DND-41 (cell line): ENCODE data around the gene LRTM2.
A peak's percentile ranks its signal among the peaks of the same experiment; 100 is the strongest.

Experiments used
- ATAC-seq: fragments of 200-7000 bp; cut with Tn5 transposase; 3 replicates; pipeline ENCODE4 v1.9.1; 2021; ENCODE audit warnings: low read depth; ENCODE audit not compliant: insufficient read depth
- DNase-seq: peaks from one replicate; pipeline ENCODE4 v3.0.0-alpha.2; 2020
- H2AFZ ChIP-seq: 2 replicates; pipeline ENCODE4 v1.6.0; 2012; ENCODE audit warnings: low read depth, low read length
- H3K27ac ChIP-seq: 2 replicates; pipeline ENCODE4 v1.5.1; 2012; ENCODE audit warnings: low read length, inconsistent platforms
- H3K27me3 ChIP-seq: fragments of 200-600 bp; sonication (generic); 2 replicates; pipeline ENCODE4 v1.6.0; 2012; ENCODE audit warnings: low read length, mild to moderate bottlenecking, inconsistent platforms; ENCODE audit not compliant: insufficient read depth, poor library complexity
- H3K36me3 ChIP-seq: 2 replicates; pipeline ENCODE4 v1.5.1; 2012; ENCODE audit warnings: low read length, inconsistent platforms; ENCODE audit not compliant: insufficient read depth
- H3K4me1 ChIP-seq: 2 replicates; pipeline ENCODE4 v1.5.1; 2012; ENCODE audit warnings: mild to moderate bottlenecking, low read length; ENCODE audit not compliant: insufficient read depth
- H3K4me2 ChIP-seq: 2 replicates; pipeline ENCODE4 v1.6.0; 2012; ENCODE audit warnings: mild to moderate bottlenecking, moderate library complexity, low read length, inconsistent platforms; ENCODE audit not compliant: insufficient read depth
- H3K4me3 ChIP-seq, 2 experiments: fragments of 200-600 bp in 1 of 2; shearing (Covaris generic) in 1 of 2; 2 replicates each; pipeline ENCODE4 v1.5.1; 2012 to 2016; ENCODE audit warnings: inconsistent platforms in 2 of 2, low read length in 2 of 2, mild to moderate bottlenecking in 2 of 2, low read depth in 1 of 2, moderate library complexity in 1 of 2
- H3K79me2 ChIP-seq: 2 replicates; pipeline ENCODE4 v1.6.0; 2012; ENCODE audit warnings: low read length, inconsistent platforms; ENCODE audit not compliant: insufficient read depth
- H3K9ac ChIP-seq: 2 replicates; pipeline ENCODE4 v1.6.0; 2012; ENCODE audit warnings: low read depth, mild to moderate bottlenecking, inconsistent platforms, low read length, moderate library complexity
- H3K9me3 ChIP-seq: 2 replicates; pipeline ENCODE4 v1.5.1; 2012; ENCODE audit warnings: low read length, moderate library complexity, mild to moderate bottlenecking, inconsistent platforms; ENCODE audit not compliant: insufficient read depth, severe bottlenecking
- H4K20me1 ChIP-seq: 2 replicates; pipeline ENCODE4 v1.6.0; 2012; ENCODE audit warnings: low read length; ENCODE audit not compliant: insufficient read depth
- CTCF ChIP-seq: IDR thresholded peaks from 2 replicates; pipeline ENCODE4 v1.5.1; 2012; ENCODE audit warnings: borderline replicate concordance, low read length, moderate library complexity, mild to moderate bottlenecking; ENCODE audit not compliant: poor library complexity, severe bottlenecking; ENCODE audit errors: extremely low read depth
- EZH2 ChIP-seq: IDR thresholded peaks from 3 replicates; pipeline ENCODE4 v1.6.1; 2012; ENCODE audit warnings: borderline replicate concordance, low read depth, mild to moderate bottlenecking, moderate library complexity, low read length, inconsistent platforms; ENCODE audit not compliant: severe bottlenecking

Gene LRTM2

DNA sequence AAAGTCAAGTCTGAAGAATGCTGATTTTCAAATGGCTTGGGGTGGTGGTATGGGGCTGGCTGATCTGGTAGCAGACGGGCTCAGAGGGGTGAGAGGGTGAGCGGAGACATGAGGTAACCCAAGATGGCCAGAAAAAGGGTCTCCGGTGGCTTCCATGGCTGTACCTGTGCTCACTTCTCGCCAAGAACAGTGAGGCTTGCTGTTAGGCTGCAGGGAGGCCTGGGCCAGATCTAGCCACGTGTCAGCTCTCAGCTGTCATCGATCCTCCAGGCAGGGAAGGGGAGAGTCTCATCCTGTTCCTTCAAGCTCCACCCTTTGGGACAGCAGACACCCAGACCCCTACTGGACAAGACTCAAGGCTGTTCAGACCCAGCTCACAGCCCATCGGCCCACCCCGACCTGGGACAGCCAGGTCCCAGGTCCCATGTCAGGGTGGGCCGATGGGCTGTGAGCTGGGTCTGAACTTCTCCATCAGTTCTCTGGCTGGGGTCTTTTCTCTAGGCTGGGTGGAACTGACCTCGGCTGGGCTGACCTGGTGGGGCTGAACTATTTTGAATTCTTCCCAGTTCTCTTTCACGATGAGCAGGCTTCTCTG, 9.0 kb downstream of the LRTM2 start:
- Histone ChIP-seq H4K20me1 (no peaks in the 10 kb centered on the region), H3K4me3 (no peak overlapping the region), H3K9me3 (no peaks in the 10 kb centered on the region), H3K4me2 (no peak overlapping the region), H3K4me1 (no peaks in the 10 kb centered on the region), H3K79me2 (no peaks in the 10 kb centered on the region), H3K27me3 (no peaks in the 10 kb centered on the region), H2AFZ (no peak overlapping the region), H3K9ac (no peak overlapping the region), H3K27ac (no peak overlapping the region), H3K36me3 (no peaks in the 10 kb centered on the region)
- TF ChIP-seq EZH2 = no peak
- no peak for TF ChIP-seq CTCF
- DNase-seq (no peak), ATAC-seq (no peak)

GRCh38 chr12:1830401-1830845, 10.1 kb downstream of the LRTM2 start:
- H3K4me1 ChIP-seq = no peaks in the 10 kb centered on the region
- H3K36me3 ChIP-seq = no peaks in the 10 kb centered on the region
- H3K4me3 ChIP-seq = no peak overlapping the region
- DNase-seq (no peak), ATAC-seq (no peak)
- no peak overlapping the region for H3K4me2 ChIP-seq
- H3K79me2 ChIP-seq = no peaks in the 10 kb centered on the region
- H3K9me3 ChIP-seq = no peaks in the 10 kb centered on the region
- no peaks in the 10 kb centered on the region for H3K27me3 ChIP-seq
- H2AFZ ChIP-seq = no peak overlapping the region
- H3K27ac ChIP-seq = no peak overlapping the region
- H4K20me1 ChIP-seq = no peaks in the 10 kb centered on the region
- TF ChIP-seq CTCF (no peak), EZH2 (no peak)
- no peak overlapping the region for H3K9ac ChIP-seq

GRCh38 chr12:1830981-1831963, 10.9 kb downstream of the LRTM2 start:
- H3K4me2 ChIP-seq = no peak overlapping the region
- ATAC-seq (peak; percentile 39; the same call in 1 of the 3 replicates), DNase-seq (peak; percentile 23)
- no peaks in the 10 kb centered on the region for H3K4me1 ChIP-seq
- H3K36me3 ChIP-seq = no peaks in the 10 kb centered on the region
- no peaks in the 10 kb centered on the region for H3K9me3 ChIP-seq
- H3K27ac ChIP-seq = no peak overlapping the region
- H3K9ac ChIP-seq = no peak overlapping the region
- no peak overlapping the region for H3K4me3 ChIP-seq
- H2AFZ ChIP-seq = no peak overlapping the region
- no peaks in the 10 kb centered on the region for H3K79me2 ChIP-seq
- H4K20me1 ChIP-seq = 0 out of 2 replicates have a peak, but pooled peaks cover 4% of the 10 kb centered on the region
- TF ChIP-seq EZH2 (no peak), CTCF (no peak)
- H3K27me3 ChIP-seq = no peaks in the 10 kb centered on the region
